Fibroblast of lung (primary cell): Measurements from ENCODE around the gene TXNDC5. TPM values are rescaled to one million over a fixed set of nuclear protein-coding genes. Genes with fewer than 3 reads are reported as not detected.

Experiments
- DNase-seq, 2 donors: peaks; one replicate each; pipeline versions ENCODE4 v3.0.0 to v3.0.0-alpha.2; 2010; ENCODE audit warnings: low read depth in 2 of 2
- H2AFZ ChIP-seq: 2 replicates; pipeline ENCODE4 v1.5.1; 2012; ENCODE audit warnings: low read length, control low read depth, inconsistent platforms
- H3K27ac ChIP-seq: 2 replicates; pipeline ENCODE4 v1.5.1; 2011; ENCODE audit warnings: low read length, control low read depth; ENCODE audit not compliant: insufficient read depth
- H3K27me3 ChIP-seq: 2 replicates; pipeline ENCODE4 v1.5.1; 2011; ENCODE audit warnings: mild to moderate bottlenecking, low read length; ENCODE audit not compliant: control insufficient read depth, insufficient read depth
- H3K36me3 ChIP-seq: 2 replicates; pipeline ENCODE4 v1.5.1; 2011; ENCODE audit warnings: low read length; ENCODE audit not compliant: control insufficient read depth, insufficient read depth
- H3K4me1 ChIP-seq: 2 replicates; pipeline ENCODE4 v1.5.1; 2011; ENCODE audit warnings: low read length; ENCODE audit not compliant: control insufficient read depth, insufficient read depth; ENCODE audit errors: extremely low read depth
- H3K4me2 ChIP-seq: 2 replicates; pipeline ENCODE4 v1.5.1; 2011; ENCODE audit warnings: low read length, control low read depth; ENCODE audit not compliant: insufficient read depth; ENCODE audit errors: extremely low read depth
- H3K4me3 ChIP-seq, 4 experiments: fragments of 200-600 bp in 1 of 4; sonication (generic) in 1 of 4; replicated peaks in 1 of 4; 2 replicates each; pipeline ENCODE4 v1.5.1; 2011 to 2016; ENCODE audit warnings: low read length in 4 of 4, low read depth in 3 of 4, mild to moderate bottlenecking in 3 of 4, control low read depth in 2 of 4, inconsistent platforms in 1 of 4, mixed read lengths in 1 of 4; ENCODE audit not compliant: insufficient read depth in 1 of 4; ENCODE audit errors: control extremely low read depth in 1 of 4
- H3K79me2 ChIP-seq: 2 replicates; pipeline ENCODE4 v1.5.1; 2012; ENCODE audit warnings: mild to moderate bottlenecking, low read length, inconsistent platforms; ENCODE audit not compliant: control insufficient read depth, insufficient read depth
- H3K9ac ChIP-seq: 2 replicates; pipeline ENCODE4 v1.5.1; 2011; ENCODE audit warnings: mild to moderate bottlenecking, low read length, control low read depth; ENCODE audit not compliant: insufficient read depth
- H3K9me3 ChIP-seq: 2 replicates; pipeline ENCODE4 v1.5.1; 2012; ENCODE audit warnings: low read depth, low read length; ENCODE audit not compliant: control insufficient read depth, insufficient read depth
- H4K20me1 ChIP-seq: 2 replicates; pipeline ENCODE4 v1.5.1; 2011; ENCODE audit warnings: low read length; ENCODE audit not compliant: control insufficient read depth, insufficient read depth; ENCODE audit errors: extremely low read depth
- CTCF ChIP-seq, 2 donors: IDR thresholded peaks in 1 of 2; conservative IDR thresholded peaks in 1 of 2; 1 replicate in 1 of 2; 2 replicates in 1 of 2; pipeline ENCODE4 v1.5.1; 2011 to 2012; ENCODE audit warnings: low read length in 2 of 2, control low read depth in 1 of 2, inconsistent platforms in 1 of 2, low read depth in 1 of 2, mild to moderate bottlenecking in 1 of 2
- EZH2 ChIP-seq: IDR thresholded peaks from 2 replicates; pipeline ENCODE4 v1.5.1; 2012; ENCODE audit warnings: low read length, control low read depth, mild to moderate bottlenecking; ENCODE audit errors: missing control alignments
- polyA plus RNA-seq, 2 donors: library from polyadenylated mRNA; depleted of rRNA in 1 of 2; stranded (reverse) in 1 of 2; unstranded in 1 of 2; fragments of >200 nt; gene quantifications; 2 replicates each; pipeline ENCODE4 v1.2.1, GENCODE V29; 2011 to 2012; ENCODE audit warnings: missing spikeins in 1 of 2
- total RNA-seq: library from RNA; depleted of rRNA; stranded (reverse); fragments of >200 nt; gene quantifications from 2 replicates; pipeline ENCODE4 v1.2.1, GENCODE V29; 2014

Gene TXNDC5
- total and polyA plus RNA-seq, 2 donors (not counting 1 experiment from before 2014, with no cell fraction given): 349 to 354 TPM

- Histone ChIP-seq H3K4me1 (no peaks in the 10 kb centered on the region), H3K27ac (no peak overlapping the region), H3K36me3 (peaks cover 25% of the 10 kb centered on the region), H3K9me3 (no peaks in the 10 kb centered on the region), H3K27me3 (no peaks in the 10 kb centered on the region), H2AFZ (no peak overlapping the region), H3K4me3 (no peak overlapping the region), H3K9ac (no peak overlapping the region), H3K79me2 (peaks cover 27% of the 10 kb centered on the region), H3K4me2 (no peak overlapping the region), H4K20me1 (no peaks in the 10 kb centered on the region)
- no peak for DNase-seq
- TF ChIP-seq EZH2 (no peak), CTCF (conservative IDR thresholded peaks at IDR 0.05 in 1 of 2, IDR thresholded peaks at IDR 0.05 in 1 of 2; ENCODE audit: low read depth in 1 of 2, low read length in 2 of 2) (no peak)
Observed at GRCh38 chr6:7902867-7903266, 7.7 kb downstream of the TXNDC5 start.

GRCh38 chr6:7902221-7902620, 8.4 kb downstream of the TXNDC5 start:
- no peak overlapping the region for H2AFZ ChIP-seq
- no peaks in the 10 kb centered on the region for H3K9me3 ChIP-seq
- H3K4me2 ChIP-seq: no peak overlapping the region
- H3K79me2 ChIP-seq: peaks cover 21% of the 10 kb centered on the region
- no peaks in the 10 kb centered on the region for H3K27me3 ChIP-seq
- H3K27ac ChIP-seq: no peak overlapping the region
- no peak overlapping the region for H3K4me3 ChIP-seq
- no peak for DNase-seq
- H4K20me1 ChIP-seq: no peaks in the 10 kb centered on the region
- H3K4me1 ChIP-seq: no peaks in the 10 kb centered on the region
- TF ChIP-seq CTCF (conservative IDR thresholded peaks at IDR 0.05 in 1 of 2, IDR thresholded peaks at IDR 0.05 in 1 of 2; ENCODE audit: low read depth in 1 of 2, low read length in 2 of 2) (no peak), EZH2 (no peak)
- H3K9ac ChIP-seq: no peak overlapping the region
- H3K36me3 ChIP-seq: peaks cover 27% of the 10 kb centered on the region

GRCh38 chr6:7901780-7902179, 8.8 kb downstream of the TXNDC5 start:
- Histone ChIP-seq H3K9ac (no peak overlapping the region), H3K4me1 (no peaks in the 10 kb centered on the region), H3K27ac (no peak overlapping the region), H3K27me3 (no peaks in the 10 kb centered on the region), H3K9me3 (no peaks in the 10 kb centered on the region), H3K4me3 (no peak overlapping the region), H3K79me2 (peaks cover 18% of the 10 kb centered on the region), H2AFZ (no peak overlapping the region), H4K20me1 (no peaks in the 10 kb centered on the region), H3K36me3 (peaks cover 27% of the 10 kb centered on the region), H3K4me2 (no peak overlapping the region)
- TF ChIP-seq CTCF (conservative IDR thresholded peaks at IDR 0.05 in 1 of 2, IDR thresholded peaks at IDR 0.05 in 1 of 2; ENCODE audit: low read depth in 1 of 2, low read length in 2 of 2): no peak
- TF ChIP-seq EZH2: no peak
- DNase-seq: no peak
